Osteoblast (primary cell): ENCODE data around the gene LARP4B. TPM values are rescaled to one million over a fixed set of nuclear protein-coding genes. Genes with fewer than 3 reads are reported as not detected.

ENCODE experiments used
- DNase-seq: peaks from one replicate; pipeline ENCODE4 v3.0.0; 2011; ENCODE audit warnings: low spot score, mixed read lengths; ENCODE audit not compliant: insufficient read length; ENCODE audit errors: missing footprints
- H2AFZ ChIP-seq: 2 replicates; pipeline ENCODE4 v1.6.0; 2011; ENCODE audit warnings: mild to moderate bottlenecking, low read length
- H3K27ac ChIP-seq: 2 replicates; pipeline ENCODE4 v1.5.1; 2011; ENCODE audit warnings: mild to moderate bottlenecking, low read depth, low read length, moderate library complexity
- H3K27me3 ChIP-seq: 2 replicates; pipeline ENCODE4 v1.6.0; 2012; ENCODE audit warnings: mild to moderate bottlenecking, control low read depth, inconsistent platforms, low read length, moderate library complexity; ENCODE audit not compliant: insufficient read depth
- H3K36me3 ChIP-seq: 2 replicates; pipeline ENCODE4 v1.5.1; 2011; ENCODE audit warnings: mild to moderate bottlenecking, low read length, control low read depth, moderate library complexity; ENCODE audit not compliant: insufficient read depth
- H3K4me1 ChIP-seq: 2 replicates; pipeline ENCODE4 v1.5.1; 2011; ENCODE audit warnings: mild to moderate bottlenecking, low read length, control low read depth, moderate library complexity; ENCODE audit not compliant: insufficient read depth
- H3K4me2 ChIP-seq: 2 replicates; pipeline ENCODE4 v1.6.0; 2011; ENCODE audit warnings: mild to moderate bottlenecking, low read length; ENCODE audit not compliant: insufficient read depth
- H3K4me3 ChIP-seq: fragments of 200-600 bp; sonication (generic); 3 replicates; pipeline ENCODE4 v1.5.1; 2012; ENCODE audit warnings: mild to moderate bottlenecking, low read length, inconsistent platforms; ENCODE audit not compliant: insufficient read depth
- H3K79me2 ChIP-seq: 2 replicates; pipeline ENCODE4 v1.6.0; 2012; ENCODE audit warnings: mild to moderate bottlenecking, low read length, control low read depth, inconsistent platforms; ENCODE audit not compliant: insufficient read depth
- H3K9me3 ChIP-seq: 2 replicates; pipeline ENCODE4 v1.5.1; 2011; ENCODE audit warnings: low read depth, low read length, control low read depth
- H4K20me1 ChIP-seq: 2 replicates; pipeline ENCODE4 v1.6.0; 2012; ENCODE audit warnings: mild to moderate bottlenecking, low read length, control low read depth; ENCODE audit not compliant: insufficient read depth
- total RNA-seq: library from RNA; depleted of rRNA; stranded (reverse); fragments of >200 nt; gene quantifications from 2 replicates; pipeline ENCODE4 v1.2.3, GENCODE V29; 2012
- TF ChIP-seq, protein P1 (sequence below): IDR thresholded peaks from 2 replicates; pipeline ENCODE4 v1.5.1; 2011; ENCODE audit warnings: mild to moderate bottlenecking, low read depth, low read length, moderate library complexity; ENCODE audit errors: extremely low read depth

Gene LARP4B
- total RNA-seq, result 44.5 and 46.0 TPM in 2 replicates

DNA sequence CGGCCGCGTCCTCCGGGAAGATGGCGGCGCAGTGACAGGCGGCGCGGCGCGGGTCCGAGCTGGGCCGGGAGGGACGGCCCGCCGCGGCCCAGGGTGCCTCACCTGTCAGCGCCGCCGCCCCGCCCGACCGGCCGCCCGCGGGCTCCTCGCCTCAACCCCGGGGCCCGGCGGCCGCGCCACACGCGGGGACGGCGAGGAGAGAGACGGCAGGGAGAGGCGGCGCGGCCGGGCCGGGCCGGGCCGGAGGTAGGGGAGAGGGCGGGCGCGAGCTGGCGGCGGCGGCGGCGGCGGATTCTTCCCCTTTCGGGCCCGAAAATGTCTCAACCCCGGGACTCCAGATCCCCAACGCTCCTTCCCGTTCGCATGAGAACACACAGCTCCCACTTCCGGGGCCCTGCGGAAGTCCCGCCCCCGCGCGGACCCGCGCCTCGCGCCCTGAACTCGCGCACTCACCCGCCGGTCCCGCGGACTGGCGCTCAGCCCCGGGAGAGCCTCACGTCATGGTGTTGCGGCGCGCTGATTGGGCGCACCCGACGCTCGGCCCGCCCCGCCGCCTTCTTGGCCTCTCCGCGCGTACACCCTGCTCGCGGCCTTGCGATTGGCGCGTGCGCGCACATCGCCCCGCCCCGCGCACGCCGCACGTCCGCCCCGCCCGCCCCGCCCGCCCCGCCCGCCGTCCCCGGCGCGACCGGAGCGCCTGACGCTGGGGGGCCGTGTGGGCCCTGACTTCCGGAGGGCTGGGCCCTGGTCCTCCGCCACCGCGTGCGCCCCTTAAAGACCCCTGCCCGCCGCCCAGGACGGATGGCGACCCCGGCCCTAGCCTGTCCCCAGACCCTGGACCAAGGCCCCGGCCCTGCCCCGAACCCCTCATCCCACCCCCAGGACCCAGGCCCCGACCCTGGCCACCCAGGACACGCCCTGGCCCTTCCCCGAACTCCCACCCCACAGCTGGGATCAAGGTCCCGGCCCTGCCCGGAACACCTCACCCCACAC, at the start of gene LARP4B:
Gene LARP4B (minus strand): TSS at position 380 of the 993 bp plus-strand sequence. CDS start 45,984 bp downstream, outside the sequence.
- peak within 1 kb of the TSS; percentile 66 for H3K27ac ChIP-seq
- H3K4me1 ChIP-seq, result peaks cover 10% of the 10 kb centered on the region
- no peaks in the 10 kb centered on the region for H3K9me3 ChIP-seq
- H3K36me3 ChIP-seq, result peaks cover 5% of the 10 kb centered on the region
- H3K4me2 ChIP-seq, result peak within 1 kb of the TSS; percentile 87
- peaks cover 39% of the 10 kb centered on the region for H4K20me1 ChIP-seq
- H2AFZ ChIP-seq, result no peak within 1 kb of the TSS
- peak within 1 kb of the TSS; percentile 83 for H3K4me3 ChIP-seq
- H3K27me3 ChIP-seq, result no peaks in the 10 kb centered on the region
- TF ChIP-seq, protein P1, sequence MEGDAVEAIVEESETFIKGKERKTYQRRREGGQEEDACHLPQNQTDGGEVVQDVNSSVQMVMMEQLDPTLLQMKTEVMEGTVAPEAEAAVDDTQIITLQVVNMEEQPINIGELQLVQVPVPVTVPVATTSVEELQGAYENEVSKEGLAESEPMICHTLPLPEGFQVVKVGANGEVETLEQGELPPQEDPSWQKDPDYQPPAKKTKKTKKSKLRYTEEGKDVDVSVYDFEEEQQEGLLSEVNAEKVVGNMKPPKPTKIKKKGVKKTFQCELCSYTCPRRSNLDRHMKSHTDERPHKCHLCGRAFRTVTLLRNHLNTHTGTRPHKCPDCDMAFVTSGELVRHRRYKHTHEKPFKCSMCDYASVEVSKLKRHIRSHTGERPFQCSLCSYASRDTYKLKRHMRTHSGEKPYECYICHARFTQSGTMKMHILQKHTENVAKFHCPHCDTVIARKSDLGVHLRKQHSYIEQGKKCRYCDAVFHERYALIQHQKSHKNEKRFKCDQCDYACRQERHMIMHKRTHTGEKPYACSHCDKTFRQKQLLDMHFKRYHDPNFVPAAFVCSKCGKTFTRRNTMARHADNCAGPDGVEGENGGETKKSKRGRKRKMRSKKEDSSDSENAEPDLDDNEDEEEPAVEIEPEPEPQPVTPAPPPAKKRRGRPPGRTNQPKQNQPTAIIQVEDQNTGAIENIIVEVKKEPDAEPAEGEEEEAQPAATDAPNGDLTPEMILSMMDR, result no peak
- DNase-seq, result peak; percentile 100
- H3K79me2 ChIP-seq, result peaks cover 45% of the 10 kb centered on the region

DNA sequence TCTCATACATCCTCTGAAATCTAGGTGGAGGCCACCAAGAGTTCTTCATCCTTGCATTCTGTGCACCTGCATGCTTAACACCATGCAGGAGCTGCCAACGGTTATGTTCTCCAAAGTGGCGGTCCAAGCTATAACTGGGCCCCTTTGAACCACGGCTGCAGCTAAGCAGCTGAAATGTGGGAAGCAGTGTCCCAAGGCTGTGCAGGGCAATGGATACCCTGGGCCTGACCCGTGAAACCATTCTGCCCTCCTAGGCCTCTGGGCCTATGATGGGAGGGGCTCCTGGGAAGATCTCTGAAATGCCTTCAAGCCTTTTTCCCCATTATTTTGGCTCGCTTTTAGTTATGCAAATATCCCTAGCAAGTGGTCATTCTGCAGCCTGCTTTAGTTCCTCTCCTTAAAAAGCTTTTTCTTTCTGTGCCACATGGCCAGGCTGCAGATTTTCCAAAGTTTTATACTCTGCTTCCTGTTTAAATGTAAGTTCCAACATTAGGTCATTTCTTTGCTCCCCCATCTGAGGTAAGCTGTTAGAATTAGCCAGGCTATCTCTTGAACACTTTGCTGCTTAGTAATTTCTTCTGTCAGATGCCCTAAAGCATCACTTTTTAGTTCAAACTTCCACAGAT, 49.1 kb upstream of the LARP4B start:
- peaks cover 4% of the 10 kb centered on the region for H3K36me3 ChIP-seq
- no peaks in the 10 kb centered on the region for H3K27me3 ChIP-seq
- H3K9me3 ChIP-seq, result peaks cover 6% of the 10 kb centered on the region
- no peak overlapping the region for H3K27ac ChIP-seq
- peaks cover 6% of the 10 kb centered on the region for H3K4me1 ChIP-seq
- DNase-seq, result no peak
- TF ChIP-seq, protein P1, result no peak
- no peak overlapping the region for H3K4me3 ChIP-seq
- peaks cover 19% of the 10 kb centered on the region for H3K79me2 ChIP-seq
- H2AFZ ChIP-seq, result no peak overlapping the region
- H4K20me1 ChIP-seq, result no peaks in the 10 kb centered on the region
- H3K4me2 ChIP-seq, result no peak overlapping the region

DNA sequence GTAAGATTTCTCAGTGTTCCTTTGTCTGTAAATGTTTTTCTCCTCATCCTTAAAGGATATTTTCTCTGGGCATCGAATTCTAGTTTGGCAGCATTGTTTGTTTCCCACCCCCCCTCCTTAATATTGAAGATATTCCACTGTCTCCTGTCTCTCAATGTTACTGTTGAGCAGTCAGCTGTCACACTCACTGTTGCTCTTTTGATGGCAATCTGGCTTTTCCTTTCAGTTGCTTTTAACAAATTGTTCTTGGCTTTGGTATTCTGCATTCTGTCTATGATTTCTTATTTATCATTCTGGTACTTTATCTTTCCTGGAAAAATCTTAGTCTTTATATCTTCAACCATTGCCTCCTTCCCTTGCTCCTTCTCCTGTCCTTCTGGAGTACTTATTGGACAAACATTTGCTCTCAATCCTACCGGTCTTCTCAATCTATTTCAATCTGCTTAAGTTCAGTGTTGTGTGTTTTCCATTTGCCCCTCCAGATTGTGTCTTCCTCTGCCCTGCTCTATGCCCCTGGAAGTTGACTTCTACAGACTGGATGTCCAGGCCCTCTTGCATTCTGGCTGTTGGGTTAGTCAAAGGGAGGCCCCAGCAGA, 47.4 kb upstream of the LARP4B start:
- Histone ChIP-seq H3K4me1 (no peaks in the 10 kb centered on the region), H2AFZ (no peak overlapping the region), H3K27ac (no peak overlapping the region), H3K4me2 (no peak overlapping the region), H3K36me3 (no peaks in the 10 kb centered on the region), H3K4me3 (no peak overlapping the region), H3K27me3 (no peaks in the 10 kb centered on the region), H3K9me3 (peaks cover 6% of the 10 kb centered on the region), H4K20me1 (no peaks in the 10 kb centered on the region), H3K79me2 (peaks cover 7% of the 10 kb centered on the region)
- DNase-seq, result no peak
- TF ChIP-seq, protein P1, result no peak

DNA sequence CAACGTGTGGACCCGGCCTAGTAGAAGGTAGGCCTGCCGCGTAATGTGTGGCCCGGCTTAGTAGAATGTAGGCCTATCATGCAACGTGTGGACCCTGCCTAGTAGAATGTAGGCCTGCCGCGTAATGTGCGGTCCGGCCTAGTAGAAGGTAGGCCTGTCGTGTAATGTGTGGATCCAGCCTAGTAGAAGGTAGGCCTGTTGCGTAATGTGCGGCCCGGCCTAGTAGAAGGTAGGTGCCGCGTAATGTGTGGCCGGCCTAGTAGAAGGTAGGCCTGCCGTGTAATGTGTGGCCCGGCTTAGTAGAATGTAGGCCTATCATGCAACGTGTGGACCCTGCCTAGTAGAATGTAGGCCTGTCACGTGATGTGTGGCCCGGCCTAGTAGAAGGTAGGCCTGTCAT, 44.8 kb upstream of the LARP4B start:
- Histone ChIP-seq H3K27me3 (no peaks in the 10 kb centered on the region), H3K4me1 (peaks cover 3% of the 10 kb centered on the region), H3K27ac (no peak overlapping the region), H3K4me3 (no peak overlapping the region), H3K4me2 (no peak overlapping the region), H3K36me3 (no peaks in the 10 kb centered on the region), H2AFZ (no peak overlapping the region), H3K9me3 (peaks cover 6% of the 10 kb centered on the region), H3K79me2 (no peaks in the 10 kb centered on the region), H4K20me1 (no peaks in the 10 kb centered on the region)
- TF ChIP-seq, protein P1, result no peak
- DNase-seq, result no peak
